NCI-H1417 treated with DMSO at 0.1 percent for 48 hours (cell line): Measurements from ENCODE around the gene YY2.

Experiments
- DNase-seq: peaks from one replicate; lab custom pipeline; 2025; lab: John Stamatoyannopoulos, UW

YY2 gene

DNA sequence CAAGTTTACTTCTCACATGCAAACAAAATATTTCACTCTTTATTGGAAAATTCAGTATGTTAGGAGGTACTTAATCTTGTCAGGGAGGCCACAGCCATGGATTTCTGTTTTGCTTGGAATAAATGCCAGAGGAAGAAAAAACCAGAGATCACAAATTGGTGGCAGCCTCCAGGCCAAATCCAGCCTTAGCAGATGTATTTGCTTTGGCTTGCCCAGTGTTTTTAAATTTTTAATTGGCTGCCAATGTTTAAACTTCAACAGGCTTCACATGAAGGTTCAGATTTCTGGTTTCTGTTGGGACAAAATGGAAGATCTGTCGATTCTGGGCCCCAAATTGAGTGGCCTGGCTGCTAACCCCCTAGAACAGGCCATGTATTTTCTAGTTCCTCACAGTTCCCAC, 19.2 kb downstream of the YY2 start:
- no peak for DNase-seq

DNA sequence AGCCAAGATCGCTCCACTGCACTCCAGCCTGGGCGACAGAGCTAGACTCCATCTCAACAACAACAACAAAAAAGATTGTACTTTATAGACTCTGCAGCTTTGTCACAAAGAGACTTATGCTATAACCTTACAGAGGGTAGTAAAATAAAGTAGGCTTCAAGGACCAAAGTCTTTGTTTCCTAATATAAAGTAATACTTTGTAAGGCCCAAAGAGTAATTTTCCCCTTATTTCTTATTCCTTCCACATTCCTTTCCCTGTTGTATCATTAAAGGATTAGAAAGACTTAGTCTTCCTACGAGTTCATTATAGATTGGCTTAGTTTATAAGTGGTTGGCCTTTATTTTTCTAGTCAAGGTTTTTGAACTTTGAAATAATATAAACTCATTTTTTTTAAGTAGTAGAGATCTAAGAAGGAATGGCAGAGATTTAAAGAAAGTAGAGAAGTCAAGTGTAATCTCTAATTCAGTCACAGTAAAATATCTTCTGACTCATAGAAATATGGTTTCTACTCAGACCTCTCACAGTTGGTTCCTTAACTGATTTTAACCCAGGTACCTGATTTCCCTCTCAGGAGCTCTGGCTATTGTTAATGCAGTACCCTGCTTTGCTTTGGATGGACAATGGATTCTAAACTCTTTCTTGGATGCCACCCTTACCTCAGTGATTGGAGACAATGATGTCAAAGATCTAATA, 26.2 kb downstream of the YY2 start:
- DNase-seq = no peak

DNA sequence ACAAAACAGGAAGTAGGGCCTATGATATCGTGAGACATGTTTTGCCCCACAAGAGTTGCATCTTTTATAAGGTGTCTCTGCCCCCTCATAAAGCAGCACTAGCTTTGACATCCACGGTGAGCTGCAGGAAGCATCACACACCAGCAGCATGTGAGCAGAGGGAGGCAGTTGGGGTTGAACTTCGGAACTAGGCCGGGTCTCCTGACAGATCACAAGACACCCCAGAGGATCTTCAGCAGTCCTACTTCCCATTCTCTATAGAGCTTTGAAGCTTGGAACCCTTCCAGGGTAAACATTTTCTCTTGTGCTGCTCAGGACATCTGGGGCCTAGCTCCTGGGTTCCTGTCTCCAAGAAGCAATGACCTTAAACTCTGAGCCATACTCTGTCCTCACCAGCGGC, 27.5 kb downstream of the YY2 start:
- no peak for DNase-seq

DNA sequence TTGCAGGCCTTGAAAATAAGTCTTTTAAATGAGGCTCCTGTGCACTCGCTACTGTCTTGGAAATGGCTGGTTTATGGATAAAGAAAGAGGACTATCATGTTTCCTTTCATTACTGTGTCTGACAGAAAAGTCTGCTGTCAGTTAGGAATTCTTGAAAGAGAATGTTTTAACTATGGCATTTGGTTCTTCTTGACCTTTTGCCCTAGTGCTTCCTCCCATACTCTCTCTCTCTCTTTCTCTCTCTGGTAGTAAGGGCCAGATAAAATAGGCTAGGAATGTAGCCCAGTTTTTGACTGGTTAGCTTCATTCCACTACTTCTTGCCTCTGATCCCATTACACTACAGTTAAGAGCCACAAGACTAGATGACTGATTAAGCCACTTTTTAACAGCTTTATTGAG, 29.8 kb downstream of the YY2 start:
- DNase-seq = no peak

DNA sequence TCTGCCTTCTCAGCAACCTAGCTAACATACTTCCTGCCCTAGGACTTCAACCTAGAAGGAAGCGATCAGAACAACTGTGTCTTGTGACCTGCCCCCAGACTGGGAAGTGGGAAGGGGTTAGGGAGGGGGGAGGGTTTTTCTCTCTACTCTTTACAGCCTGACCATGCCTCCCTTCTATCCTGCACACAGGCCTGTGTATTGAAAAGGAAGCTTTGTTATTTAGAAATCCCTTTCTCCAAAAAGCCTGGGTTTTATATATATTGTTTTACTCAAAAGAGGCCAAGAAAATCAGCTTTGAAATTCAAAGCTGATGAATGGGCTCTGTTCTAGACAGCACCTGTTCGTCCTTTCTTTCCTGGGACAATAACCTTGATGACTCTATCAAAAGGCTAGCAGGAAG, 49.5 kb downstream of the YY2 start:
- no peak for DNase-seq

DNA sequence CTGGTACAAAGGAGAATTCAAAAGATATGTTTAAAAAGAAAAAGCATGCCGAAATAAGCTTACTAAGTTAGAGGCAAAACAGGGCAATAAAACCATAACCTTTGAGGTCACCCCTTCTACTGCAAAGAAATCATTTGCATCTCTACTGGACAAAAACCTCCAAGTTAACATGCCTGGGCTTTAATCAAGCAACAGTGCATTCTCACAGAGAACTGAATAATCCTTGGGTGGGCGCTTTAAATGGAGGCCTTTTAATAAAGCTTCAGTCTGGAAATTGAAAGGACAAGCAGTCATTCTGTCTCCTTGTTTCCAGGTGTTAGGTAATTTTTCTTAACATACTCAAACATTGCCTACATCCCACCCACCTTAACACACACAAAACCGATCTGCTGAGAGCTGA, 50.2 kb downstream of the YY2 start:
- no peak for DNase-seq

DNA sequence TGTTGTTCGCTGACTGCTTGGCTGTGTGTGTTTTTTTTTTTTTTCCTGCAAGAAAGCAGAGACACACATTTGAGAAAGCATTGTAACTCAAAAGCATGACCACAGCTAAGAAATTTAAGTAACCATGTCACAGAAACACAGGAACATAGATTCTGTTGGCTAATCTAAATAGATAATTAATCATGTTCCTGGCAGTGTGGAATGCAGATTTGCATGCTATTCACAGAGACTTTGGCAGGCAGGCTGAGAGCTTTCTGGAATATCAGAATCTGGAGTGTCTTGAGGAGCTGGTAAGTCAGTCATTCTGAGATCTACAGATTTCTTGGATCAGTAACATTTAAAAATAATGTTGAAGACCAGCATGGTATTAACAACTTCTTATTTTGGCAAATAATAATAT, 51.5 kb downstream of the YY2 start:
- no peak for DNase-seq
